Rectal smooth muscle tissue (tissue), 1 donor: ENCODE data around the gene ATAD5.
"Not testable (repeated sequence)": the region's sequence is repeated elsewhere in the genome, so short reads cannot be mapped to it uniquely, and the experiment has no call there.

Experiments used
- H3K27ac ChIP-seq: one replicate; pipeline ENCODE4 v1.7.0; 2013; ENCODE audit warnings: low read depth, low read length, inconsistent platforms
- H3K27me3 ChIP-seq: one replicate; pipeline ENCODE4 v1.7.0; 2013; ENCODE audit warnings: low read length; ENCODE audit not compliant: control insufficient read depth, insufficient read depth
- H3K36me3 ChIP-seq: one replicate; pipeline ENCODE4 v1.7.0; 2013; ENCODE audit warnings: low read length; ENCODE audit not compliant: control insufficient read depth, insufficient read depth
- H3K4me1 ChIP-seq: one replicate; pipeline ENCODE4 v1.7.0; 2013; ENCODE audit warnings: low read length; ENCODE audit not compliant: control insufficient read depth, insufficient read depth
- H3K4me3 ChIP-seq: one replicate; pipeline ENCODE4 v1.7.0; 2013; ENCODE audit warnings: low read length
- H3K9ac ChIP-seq: one replicate; pipeline ENCODE4 v1.7.0; 2013; ENCODE audit warnings: low read length

ATAD5 gene

GRCh38 chr17:30924341-30924740 is 92.6 kb downstream of the ATAD5 start:
- Histone ChIP-seq H3K27ac (no peak overlapping the region), H3K4me3 (no peak overlapping the region), H3K9ac (no peak overlapping the region), H3K4me1 (no peaks in the 10 kb centered on the region), H3K27me3 (peaks cover 6% of the 10 kb centered on the region), H3K36me3 (no peaks in the 10 kb centered on the region)

- Histone ChIP-seq H3K4me1 (no peaks in the 10 kb centered on the region), H3K4me3 (no peak overlapping the region), H3K27ac (no peak overlapping the region), H3K9ac (no peak overlapping the region), H3K27me3 (peaks cover 6% of the 10 kb centered on the region), H3K36me3 (no peaks in the 10 kb centered on the region)
Measured at GRCh38 chr17:30926516-30926915, 94.8 kb downstream of the ATAD5 start.

- no peak overlapping the region for H3K4me3 ChIP-seq
- no peaks in the 10 kb centered on the region for H3K4me1 ChIP-seq
- H3K27ac ChIP-seq, result no peak overlapping the region
- no peak overlapping the region for H3K9ac ChIP-seq
- no peaks in the 10 kb centered on the region for H3K36me3 ChIP-seq
- H3K27me3 ChIP-seq, result peaks cover 2% of the 10 kb centered on the region
Measured at GRCh38 chr17:30927756-30928155, 96.0 kb downstream of the ATAD5 start.

- H3K27ac ChIP-seq, result no peak overlapping the region
- H3K4me1 ChIP-seq, result no peaks in the 10 kb centered on the region
- no peak overlapping the region for H3K9ac ChIP-seq
- no peaks in the 10 kb centered on the region for H3K36me3 ChIP-seq
- H3K4me3 ChIP-seq, result no peak overlapping the region
- no peaks in the 10 kb centered on the region for H3K27me3 ChIP-seq
Measured at GRCh38 chr17:30928584-30928983, 96.8 kb downstream of the ATAD5 start.

- no peaks in the 10 kb centered on the region for H3K27me3 ChIP-seq
- no peak overlapping the region for H3K9ac ChIP-seq
- no peaks in the 10 kb centered on the region for H3K36me3 ChIP-seq
- H3K4me1 ChIP-seq, result no peaks in the 10 kb centered on the region
- H3K27ac ChIP-seq, result no peak overlapping the region
- no peak overlapping the region for H3K4me3 ChIP-seq
Measured at GRCh38 chr17:30929081-30929633, 97.4 kb downstream of the ATAD5 start.

- H3K4me3 ChIP-seq, H3K4me1 ChIP-seq, H3K27me3 ChIP-seq, H3K27ac ChIP-seq, H3K36me3 ChIP-seq, H3K9ac ChIP-seq: not testable (repeated sequence)
Measured at GRCh38 chr17:30929861-30930260, 98.1 kb downstream of the ATAD5 start.

GRCh38 chr17:30930495-30930894 is 98.7 kb downstream of the ATAD5 start:
- Histone ChIP-seq H3K4me3 (no peak overlapping the region), H3K36me3 (no peaks in the 10 kb centered on the region), H3K4me1 (no peaks in the 10 kb centered on the region), H3K27me3 (no peaks in the 10 kb centered on the region), H3K9ac (no peak overlapping the region), H3K27ac (no peak overlapping the region)

- H3K36me3 ChIP-seq, H3K27me3 ChIP-seq, H3K4me1 ChIP-seq: not testable (repeated sequence)
Measured at GRCh38 chr17:30931582-30931981, 99.8 kb downstream of the ATAD5 start.

GRCh38 chr17:30933966-30934365 is 102.2 kb downstream of the ATAD5 start:
- H3K4me1 ChIP-seq, result no peaks in the 10 kb centered on the region
- no peak overlapping the region for H3K9ac ChIP-seq
- no peaks in the 10 kb centered on the region for H3K27me3 ChIP-seq
- no peak overlapping the region for H3K27ac ChIP-seq
- H3K36me3 ChIP-seq, result no peaks in the 10 kb centered on the region
- no peak overlapping the region for H3K4me3 ChIP-seq

More at GRCh38 chr17:30931582-30931981, 99.8 kb downstream of the ATAD5 start:
- H3K9ac ChIP-seq, H3K4me3 ChIP-seq, H3K27ac ChIP-seq: not testable (repeated sequence)

- no peaks in the 10 kb centered on the region for H3K36me3 ChIP-seq
- H3K27me3 ChIP-seq, result no peaks in the 10 kb centered on the region
- no peak overlapping the region for H3K4me3 ChIP-seq
- no peak overlapping the region for H3K27ac ChIP-seq
- H3K9ac ChIP-seq, result no peak overlapping the region
- no peaks in the 10 kb centered on the region for H3K4me1 ChIP-seq
Measured at GRCh38 chr17:30939051-30939689, 107.4 kb downstream of the ATAD5 start.

- Histone ChIP-seq H3K9ac (no peak overlapping the region), H3K27me3 (no peaks in the 10 kb centered on the region), H3K27ac (no peak overlapping the region), H3K36me3 (no peaks in the 10 kb centered on the region), H3K4me1 (no peaks in the 10 kb centered on the region), H3K4me3 (no peak overlapping the region)
Measured at GRCh38 chr17:30942308-30943079, 110.7 kb downstream of the ATAD5 start.
